ENCODE data around the gene SLIT3.

Gene SLIT3

GRCh38 chr5:168697034-168697720 is 603.8 kb downstream of the SLIT3 start:
- DNase-seq (ENCODE audit: low spot score), result no peak

- no peak for DNase-seq (ENCODE audit: low spot score)
Measured at GRCh38 chr5:168696611-168697010, 604.3 kb downstream of the SLIT3 start.

- DNase-seq (ENCODE audit: low spot score), result no peak
Measured at GRCh38 chr5:168695301-168695835, 605.6 kb downstream of the SLIT3 start.

- DNase-seq (ENCODE audit: low spot score), result no peak
Measured at GRCh38 chr5:168694289-168694688, 606.6 kb downstream of the SLIT3 start.

- no peak for DNase-seq (ENCODE audit: low spot score)
Measured at GRCh38 chr5:168693883-168694282, 607.1 kb downstream of the SLIT3 start.

GRCh38 chr5:168693297-168693696 is 607.6 kb downstream of the SLIT3 start:
- no peak for DNase-seq (ENCODE audit: low spot score)

GRCh38 chr5:168691891-168692290 is 609.0 kb downstream of the SLIT3 start:
- DNase-seq (ENCODE audit: low spot score), result no peak

- no peak for DNase-seq (ENCODE audit: low spot score)
Measured at GRCh38 chr5:168689260-168689659, 611.7 kb downstream of the SLIT3 start.

- DNase-seq (ENCODE audit: low spot score), result no peak
Measured at GRCh38 chr5:168686837-168687236, 614.1 kb downstream of the SLIT3 start.

- no peak for DNase-seq (ENCODE audit: low spot score)
Measured at GRCh38 chr5:168685566-168685965, 615.4 kb downstream of the SLIT3 start.

- DNase-seq (ENCODE audit: low spot score), result no peak
Measured at GRCh38 chr5:168683927-168684295, 617.0 kb downstream of the SLIT3 start.

- DNase-seq (ENCODE audit: low spot score), result peak; percentile 28
Measured at GRCh38 chr5:168683247-168683926, 617.6 kb downstream of the SLIT3 start.

GRCh38 chr5:168681556-168682183 is 619.3 kb downstream of the SLIT3 start:
- DNase-seq (ENCODE audit: low spot score), result no peak

GRCh38 chr5:168680395-168680794 is 620.5 kb downstream of the SLIT3 start:
- DNase-seq (ENCODE audit: low spot score), result no peak

GRCh38 chr5:168679515-168679920 is 621.4 kb downstream of the SLIT3 start:
- DNase-seq (ENCODE audit: low spot score), result peak; percentile 67

- DNase-seq (ENCODE audit: low spot score), result no peak
Measured at GRCh38 chr5:168676501-168676900, 624.4 kb downstream of the SLIT3 start.

- no peak for DNase-seq (ENCODE audit: low spot score)
Measured at GRCh38 chr5:168675883-168676408, 625.0 kb downstream of the SLIT3 start.

GRCh38 chr5:168674893-168675482 is 626.0 kb downstream of the SLIT3 start:
- DNase-seq (ENCODE audit: low spot score), result no peak

- DNase-seq (ENCODE audit: low spot score), result no peak
Measured at GRCh38 chr5:168672888-168673287, 628.1 kb downstream of the SLIT3 start.

GRCh38 chr5:168672016-168672415 is 628.9 kb downstream of the SLIT3 start:
- DNase-seq (ENCODE audit: low spot score), result no peak

- DNase-seq (ENCODE audit: low spot score), result no peak
Measured at GRCh38 chr5:168670881-168671575, 629.9 kb downstream of the SLIT3 start.
